Gastroesophageal sphincter (tissue), 3 donors: ENCODE results near the gene BACH2.

Experiments used
- CTCF ChIP-seq, 4 experiments: fragments of 200-600 bp in 2 of 4; fragments of 450-650 bp in 2 of 4; sonication (generic) in 1 of 4; IDR thresholded peaks; one replicate each; pipeline ENCODE4 v1.5.1; 2017 to 2019; ENCODE audit warnings: antibody characterized with exemption in 4 of 4, mild to moderate bottlenecking in 2 of 4, moderate library complexity in 2 of 4
- EP300 ChIP-seq: sonication (generic); formaldehyde crosslinking; IDR thresholded peaks from one replicate; pipeline ENCODE4 v1.6.1; 2017; ENCODE audit warnings: antibody characterized with exemption, mild to moderate bottlenecking
- POLR2A ChIP-seq, 2 donors: fragments of 450-650 bp; IDR thresholded peaks; one replicate each; pipeline ENCODE4 v1.6.1; 2017; ENCODE audit warnings: antibody characterized with exemption in 2 of 2, mild to moderate bottlenecking in 2 of 2, moderate library complexity in 1 of 2

DNA sequence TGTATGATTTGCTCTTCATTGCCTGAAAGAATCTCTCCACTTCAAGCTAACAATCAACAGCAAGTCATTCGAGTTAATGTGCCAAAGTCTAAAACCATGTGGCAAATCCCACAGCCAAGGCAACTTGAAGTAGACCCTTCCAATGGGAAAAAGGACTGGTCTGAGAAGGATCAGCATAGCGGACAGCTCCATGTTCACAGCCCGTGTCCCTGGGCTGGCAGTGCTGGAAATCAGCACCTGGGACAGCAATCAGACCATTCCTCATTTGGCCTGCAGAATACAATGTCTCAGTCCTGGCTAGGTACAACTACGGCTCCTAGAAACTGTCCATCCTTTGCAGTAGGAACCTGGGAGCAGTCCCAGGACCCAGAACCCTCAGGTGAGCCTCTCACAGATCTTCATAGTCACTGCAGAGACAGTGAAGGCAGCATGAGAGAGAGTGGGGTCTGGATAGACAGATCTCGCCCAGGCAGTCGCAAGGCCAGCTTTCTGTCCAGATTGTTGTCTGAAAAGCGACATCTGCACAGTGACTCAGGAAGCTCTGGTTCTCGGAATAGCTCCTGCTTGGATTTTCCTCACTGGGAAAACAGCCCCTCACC lies 401.3 kb downstream of the BACH2 start:
- no peak for TF ChIP-seq POLR2A (IDR thresholded peaks at IDR 0.05)
- no peak for TF ChIP-seq CTCF (IDR thresholded peaks at IDR 0.05)
- no peak for TF ChIP-seq EP300
